Hepatic stellate cell (primary cell): ENCODE results near the gene COQ4.
A peak's percentile ranks its signal among the peaks of the same experiment; 100 is the strongest.

ENCODE experiments used
- DNase-seq: peaks from one replicate; pipeline ENCODE4 v3.0.0; 2011; ENCODE audit warnings: low spot score

Gene COQ4

GRCh38 chr9:128340691-128341434, 18.2 kb downstream of the COQ4 start:
- peak; percentile 23 for DNase-seq

GRCh38 chr9:128341435-128341849, 18.8 kb downstream of the COQ4 start:
- peak; percentile 82 for DNase-seq

- DNase-seq = no peak
These were observed 20.5 kb downstream of the COQ4 start for GRCh38 chr9:128342971-128343680.

- no peak for DNase-seq
These were observed 21.2 kb downstream of the COQ4 start for GRCh38 chr9:128343855-128344254.

- DNase-seq = no peak
These were observed 22.4 kb downstream of the COQ4 start for GRCh38 chr9:128344931-128345605.

- no peak for DNase-seq
These were observed 26.5 kb downstream of the COQ4 start for GRCh38 chr9:128349125-128349524.

- DNase-seq = no peak
These were observed 27.1 kb downstream of the COQ4 start for GRCh38 chr9:128349772-128350171.

GRCh38 chr9:128355451-128355850, 32.8 kb downstream of the COQ4 start:
- no peak for DNase-seq

GRCh38 chr9:128358090-128358489, 35.5 kb downstream of the COQ4 start:
- no peak for DNase-seq

- DNase-seq = no peak
These were observed 36.2 kb downstream of the COQ4 start for GRCh38 chr9:128358861-128359260.

GRCh38 chr9:128360826-128361225, 38.2 kb downstream of the COQ4 start:
- DNase-seq = no peak

- no peak for DNase-seq
These were observed 38.8 kb downstream of the COQ4 start for GRCh38 chr9:128361296-128361985.

GRCh38 chr9:128361986-128362646, 39.5 kb downstream of the COQ4 start:
- peak; percentile 92 for DNase-seq

GRCh38 chr9:128362774-128363173, 40.1 kb downstream of the COQ4 start:
- no peak for DNase-seq

GRCh38 chr9:128365525-128365924, 42.9 kb downstream of the COQ4 start:
- no peak for DNase-seq

- no peak for DNase-seq
These were observed 46.5 kb downstream of the COQ4 start for GRCh38 chr9:128369024-128369706.

GRCh38 chr9:128370367-128370751, 47.7 kb downstream of the COQ4 start:
- no peak for DNase-seq

GRCh38 chr9:128370752-128371629, 48.4 kb downstream of the COQ4 start, which contains the start of gene URM1:
TSS of gene URM1 (plus strand) at chr9:128371374. CDS start at chr9:128371381, 7 bp downstream.
- peak; percentile 98 for DNase-seq

- DNase-seq = no peak
These were observed 49.0 kb downstream of the COQ4 start for GRCh38 chr9:128371630-128372117.

GRCh38 chr9:128372188-128372641, 49.6 kb downstream of the COQ4 start:
- DNase-seq = no peak
